Omental fat pad (tissue), 4 donors: ENCODE results near the gene MAP3K10. TPM values are rescaled to one million over a fixed set of nuclear protein-coding genes. Genes with fewer than 3 reads are reported as not detected.

ENCODE experiments used
- ATAC-seq: fragments of 150-250 bp; one replicate; pipeline ENCODE4 v1.9.1; 2016; ENCODE audit warnings: mild to moderate bottlenecking, moderate library complexity; ENCODE audit not compliant: low FRiP score
- DNase-seq: peaks from one replicate; pipeline ENCODE4 v3.0.0-alpha.2; 2019; ENCODE audit warnings: low spot score
- total RNA-seq, 4 donors: library from RNA; depleted of rRNA; stranded (reverse); fragments of >200 nt; gene quantifications; one replicate each; pipeline ENCODE4 v1.1.0, GENCODE V29; 2016
- TF ChIP-seq, protein P1 (sequence below), 3 donors: fragments of 450-650 bp; IDR thresholded peaks; one replicate each; pipeline ENCODE4 v1.5.1; 2016 to 2017; ENCODE audit warnings: antibody characterized with exemption in 3 of 3, mild to moderate bottlenecking in 3 of 3, moderate library complexity in 2 of 3

MAP3K10 gene
- total RNA-seq, 4 donors from 2014 or later = 5.9 to 9.7 (median 7.6) TPM

DNA sequence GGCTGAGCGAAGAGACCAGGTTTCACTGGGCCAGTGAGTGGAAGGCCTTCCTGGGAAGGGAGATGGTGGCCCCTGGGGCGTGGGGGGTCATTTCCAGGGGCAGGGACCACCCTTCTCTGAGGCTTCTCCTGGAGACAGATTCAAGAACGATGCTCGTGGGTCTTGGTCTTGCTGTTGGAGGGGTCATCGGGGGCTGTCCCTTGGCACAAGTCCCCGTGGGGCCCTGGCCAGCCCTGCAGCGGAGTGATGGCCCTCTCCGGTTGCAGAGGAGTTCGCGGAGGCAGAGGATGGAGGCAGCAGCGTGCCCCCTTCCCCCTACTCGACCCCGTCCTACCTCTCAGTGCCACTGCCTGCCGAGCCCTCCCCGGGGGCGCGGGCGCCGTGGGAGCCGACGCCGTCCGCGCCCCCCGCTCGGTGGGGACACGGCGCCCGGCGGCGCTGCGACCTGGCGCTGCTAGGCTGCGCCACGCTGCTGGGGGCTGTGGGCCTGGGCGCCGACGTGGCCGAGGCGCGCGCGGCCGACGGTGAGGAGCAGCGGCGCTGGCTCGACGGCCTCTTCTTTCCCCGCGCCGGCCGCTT, 22.1 kb downstream of the MAP3K10 start:
- TF ChIP-seq, protein P1, sequence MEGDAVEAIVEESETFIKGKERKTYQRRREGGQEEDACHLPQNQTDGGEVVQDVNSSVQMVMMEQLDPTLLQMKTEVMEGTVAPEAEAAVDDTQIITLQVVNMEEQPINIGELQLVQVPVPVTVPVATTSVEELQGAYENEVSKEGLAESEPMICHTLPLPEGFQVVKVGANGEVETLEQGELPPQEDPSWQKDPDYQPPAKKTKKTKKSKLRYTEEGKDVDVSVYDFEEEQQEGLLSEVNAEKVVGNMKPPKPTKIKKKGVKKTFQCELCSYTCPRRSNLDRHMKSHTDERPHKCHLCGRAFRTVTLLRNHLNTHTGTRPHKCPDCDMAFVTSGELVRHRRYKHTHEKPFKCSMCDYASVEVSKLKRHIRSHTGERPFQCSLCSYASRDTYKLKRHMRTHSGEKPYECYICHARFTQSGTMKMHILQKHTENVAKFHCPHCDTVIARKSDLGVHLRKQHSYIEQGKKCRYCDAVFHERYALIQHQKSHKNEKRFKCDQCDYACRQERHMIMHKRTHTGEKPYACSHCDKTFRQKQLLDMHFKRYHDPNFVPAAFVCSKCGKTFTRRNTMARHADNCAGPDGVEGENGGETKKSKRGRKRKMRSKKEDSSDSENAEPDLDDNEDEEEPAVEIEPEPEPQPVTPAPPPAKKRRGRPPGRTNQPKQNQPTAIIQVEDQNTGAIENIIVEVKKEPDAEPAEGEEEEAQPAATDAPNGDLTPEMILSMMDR (IDR thresholded peaks at IDR 0.05) = no peak
- ATAC-seq = no peak
- no peak for DNase-seq

DNA sequence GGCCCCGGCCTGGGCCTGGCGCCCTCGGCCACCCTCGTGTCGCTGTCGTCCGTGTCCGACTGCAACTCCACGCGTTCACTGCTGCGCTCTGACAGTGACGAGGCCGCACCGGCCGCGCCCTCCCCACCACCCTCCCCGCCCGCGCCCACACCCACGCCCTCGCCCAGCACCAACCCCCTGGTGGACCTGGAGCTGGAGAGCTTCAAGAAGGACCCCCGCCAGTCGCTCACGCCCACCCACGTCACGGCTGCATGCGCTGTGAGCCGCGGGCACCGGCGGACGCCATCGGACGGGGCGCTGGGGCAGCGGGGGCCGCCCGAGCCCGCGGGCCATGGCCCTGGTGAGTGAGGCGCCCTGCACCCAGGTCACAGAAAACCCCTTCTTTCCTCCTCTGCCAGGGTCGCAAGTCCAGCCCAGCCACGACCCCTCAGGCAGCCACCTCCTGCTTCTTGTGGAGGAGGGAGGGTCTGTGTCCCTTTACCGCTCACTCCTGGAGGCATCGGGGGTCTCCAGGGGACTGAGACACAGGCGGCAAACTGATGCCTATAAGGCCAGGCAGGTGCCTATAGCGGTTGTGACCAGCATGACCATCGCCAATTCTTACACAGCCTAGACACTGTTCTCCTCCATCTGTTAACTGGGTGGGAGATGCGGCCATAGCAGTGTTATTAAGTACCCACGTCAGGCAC, 22.8 kb downstream of the MAP3K10 start:
- no peak for ATAC-seq
- no peak for DNase-seq
- TF ChIP-seq, protein P1 (IDR thresholded peaks at IDR 0.05) = no peak

DNA sequence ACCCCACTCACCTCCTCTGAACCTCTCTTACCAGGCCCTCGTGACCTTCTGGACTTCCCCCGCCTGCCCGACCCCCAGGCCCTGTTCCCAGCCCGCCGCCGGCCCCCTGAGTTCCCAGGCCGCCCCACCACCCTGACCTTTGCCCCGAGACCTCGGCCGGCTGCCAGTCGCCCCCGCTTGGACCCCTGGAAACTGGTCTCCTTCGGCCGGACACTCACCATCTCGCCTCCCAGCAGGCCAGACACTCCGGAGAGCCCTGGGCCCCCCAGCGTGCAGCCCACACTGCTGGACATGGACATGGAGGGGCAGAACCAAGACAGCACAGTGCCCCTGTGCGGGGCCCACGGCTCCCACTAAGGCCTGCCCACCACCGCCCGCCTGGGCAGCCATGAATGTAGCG, 23.7 kb downstream of the MAP3K10 start:
- DNase-seq (no peak), ATAC-seq (no peak)
- TF ChIP-seq, protein P1 (IDR thresholded peaks at IDR 0.05) = no peak

DNA sequence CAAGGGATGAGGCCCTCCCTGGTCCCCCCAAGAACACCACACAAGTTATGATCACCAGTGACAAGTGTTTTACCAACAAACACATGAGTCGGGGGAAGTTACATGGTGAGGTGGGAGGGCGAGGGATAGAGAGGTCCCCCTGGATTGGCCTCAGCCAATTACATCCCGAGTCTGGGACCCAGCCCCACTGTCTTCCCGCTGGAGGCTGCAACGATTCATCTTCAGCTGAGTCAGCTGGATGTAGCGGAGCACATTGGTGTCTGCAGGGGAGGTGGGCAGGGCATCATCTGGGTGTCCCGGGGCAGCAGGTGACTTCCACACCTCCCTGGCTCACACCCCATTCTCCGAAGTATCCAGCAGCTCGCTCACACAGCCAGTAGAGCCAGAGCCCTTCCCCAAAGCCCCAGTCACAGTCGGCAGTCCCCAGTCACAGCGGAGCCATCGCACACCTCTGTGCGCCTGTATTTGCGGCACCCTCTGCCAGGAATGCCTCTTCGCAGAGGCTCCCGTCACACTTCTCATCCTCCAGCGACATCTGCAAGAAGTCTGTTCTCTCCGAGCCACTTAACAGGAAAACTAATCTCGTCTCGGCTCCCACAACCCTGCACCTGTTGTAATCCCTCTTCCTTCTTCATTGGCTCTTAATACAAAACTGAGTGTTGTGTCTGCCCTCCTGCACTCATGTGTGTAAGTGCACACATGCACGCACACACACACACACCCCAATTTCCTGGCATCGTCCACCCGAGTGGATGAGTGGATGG, 25.0 kb downstream of the MAP3K10 start:
- ATAC-seq (no peak), DNase-seq (no peak)
- TF ChIP-seq, protein P1 (IDR thresholded peaks at IDR 0.05) = no peak

DNA sequence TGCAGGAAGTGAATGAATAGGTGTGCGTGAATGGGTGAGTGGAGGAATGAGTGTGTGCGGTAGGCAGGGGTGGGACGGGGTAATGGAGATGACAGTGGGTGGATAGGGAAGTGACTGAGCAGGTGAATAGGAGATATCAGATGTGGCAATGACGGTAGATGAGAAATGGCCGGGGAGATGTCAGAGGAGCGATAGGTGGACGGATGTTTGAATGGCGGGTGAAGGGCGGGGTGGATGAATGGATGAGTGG, 25.5 kb downstream of the MAP3K10 start:
- no peak for ATAC-seq
- TF ChIP-seq, protein P1 (IDR thresholded peaks at IDR 0.05) = no peak
- DNase-seq = no peak

DNA sequence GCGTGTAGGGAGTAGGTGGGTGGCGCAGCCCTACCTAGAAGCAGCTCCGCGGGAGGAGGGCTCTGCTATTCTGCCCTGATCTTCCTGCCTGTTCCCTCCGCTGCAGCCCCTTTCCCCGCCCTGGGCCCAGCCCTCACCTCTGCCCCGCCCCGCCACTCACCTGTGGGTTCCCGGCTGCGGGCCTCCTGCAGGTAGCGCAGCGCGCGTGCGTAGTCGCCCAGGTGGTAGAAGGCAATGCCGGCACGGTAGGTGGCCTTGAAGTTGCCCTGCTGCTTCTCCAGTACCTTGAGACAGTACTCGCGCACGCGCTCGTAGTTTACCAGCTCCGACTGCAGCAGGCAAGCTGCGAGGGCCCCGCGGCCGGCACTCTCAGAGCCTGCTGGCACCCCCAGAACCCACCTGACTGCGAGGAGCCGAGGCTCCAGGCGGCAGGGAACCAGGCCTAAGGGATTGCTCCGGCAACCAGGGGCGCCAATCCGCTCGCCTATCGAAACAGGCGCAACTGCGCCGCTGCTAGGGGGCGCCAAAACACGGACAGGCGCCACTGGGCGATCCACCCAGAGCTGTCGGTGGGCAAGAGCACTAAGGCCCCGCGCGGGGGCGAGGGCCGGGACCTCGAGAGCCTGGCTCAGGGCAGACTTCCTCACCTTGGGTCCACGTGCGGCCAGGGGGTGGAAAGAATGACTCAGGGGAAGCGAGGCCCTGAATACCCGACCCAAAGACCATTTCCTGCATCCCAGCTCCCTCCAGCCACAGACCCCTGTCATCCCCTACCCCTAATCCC, 26.0 kb downstream of the MAP3K10 start:
- TF ChIP-seq, protein P1 (IDR thresholded peaks at IDR 0.05) = no peak
- no peak for DNase-seq
- no peak for ATAC-seq
